Activated CD4-positive, alpha-beta T cell treated with anti-CD3 and anti-CD28 coated beads, Interleukin-2, amount 50 U/mL, for 48 hours (primary cell): ENCODE data around the gene INTS6L.

ENCODE experiments used
- DNase-seq, 2 experiments: peaks; one replicate each; pipeline ENCODE4 v3.0.0-alpha.2; 2020

INTS6L gene

GRCh38 chrX:135625995-135626394, 105.5 kb downstream of the INTS6L start:
- no peak for DNase-seq

- DNase-seq, result no peak
Observed at GRCh38 chrX:135629342-135629741, 108.9 kb downstream of the INTS6L start.
